Measurements from ENCODE around the gene TRIM7. TPM values are rescaled to one million over a fixed set of nuclear protein-coding genes. Genes with fewer than 3 reads are reported as not detected.

TRIM7 gene
- total RNA-seq, 4 donors from 2014 or later = 3.7 to 12.1 (median 10.6) TPM

DNA sequence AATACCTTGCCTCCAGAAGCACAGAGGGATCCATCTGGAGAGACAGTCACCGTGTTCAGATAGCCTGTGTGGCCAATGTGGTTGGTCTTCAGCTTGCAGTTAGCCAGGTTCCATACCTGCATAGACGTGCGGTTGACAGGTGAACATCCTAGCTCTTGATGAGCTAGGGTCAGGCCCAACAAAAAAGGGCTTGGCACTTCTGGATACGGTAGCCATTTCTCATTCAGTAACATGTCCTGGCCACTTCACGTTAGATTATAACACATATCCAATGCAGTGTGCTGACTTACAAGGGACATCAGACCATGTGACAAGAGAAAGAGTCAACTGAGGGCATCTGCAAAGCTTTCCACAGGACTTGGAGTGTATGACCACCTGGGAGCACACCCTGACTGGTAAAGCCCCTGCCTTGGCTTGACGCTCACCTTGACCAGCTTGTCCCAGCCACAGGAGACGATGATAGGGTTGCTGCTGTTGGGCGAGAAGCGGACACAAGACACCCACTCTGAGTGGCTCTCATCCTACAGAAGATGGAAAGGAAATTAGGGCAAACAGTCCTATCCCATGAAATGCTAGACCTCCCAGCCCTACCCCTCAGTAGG, 34.2 kb upstream of the TRIM7 start:
- TF ChIP-seq EP300 (IDR thresholded peaks at IDR 0.05) = no peak
- TF ChIP-seq, protein P1, sequence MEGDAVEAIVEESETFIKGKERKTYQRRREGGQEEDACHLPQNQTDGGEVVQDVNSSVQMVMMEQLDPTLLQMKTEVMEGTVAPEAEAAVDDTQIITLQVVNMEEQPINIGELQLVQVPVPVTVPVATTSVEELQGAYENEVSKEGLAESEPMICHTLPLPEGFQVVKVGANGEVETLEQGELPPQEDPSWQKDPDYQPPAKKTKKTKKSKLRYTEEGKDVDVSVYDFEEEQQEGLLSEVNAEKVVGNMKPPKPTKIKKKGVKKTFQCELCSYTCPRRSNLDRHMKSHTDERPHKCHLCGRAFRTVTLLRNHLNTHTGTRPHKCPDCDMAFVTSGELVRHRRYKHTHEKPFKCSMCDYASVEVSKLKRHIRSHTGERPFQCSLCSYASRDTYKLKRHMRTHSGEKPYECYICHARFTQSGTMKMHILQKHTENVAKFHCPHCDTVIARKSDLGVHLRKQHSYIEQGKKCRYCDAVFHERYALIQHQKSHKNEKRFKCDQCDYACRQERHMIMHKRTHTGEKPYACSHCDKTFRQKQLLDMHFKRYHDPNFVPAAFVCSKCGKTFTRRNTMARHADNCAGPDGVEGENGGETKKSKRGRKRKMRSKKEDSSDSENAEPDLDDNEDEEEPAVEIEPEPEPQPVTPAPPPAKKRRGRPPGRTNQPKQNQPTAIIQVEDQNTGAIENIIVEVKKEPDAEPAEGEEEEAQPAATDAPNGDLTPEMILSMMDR (IDR thresholded peaks at IDR 0.05) = no peak
- TF ChIP-seq POLR2A (IDR thresholded peaks at IDR 0.05) = no peak
- Histone ChIP-seq H3K9me3 (no peaks in the 10 kb centered on the region), H3K4me1 (peaks cover 0 to 37% (median 18%) of the 10 kb centered on the region in 4 donors), H3K27me3 (no peaks in the 10 kb centered on the region), H3K27ac (no peak overlapping the region), H3K36me3 (peaks cover 29 to 80% (median 36%) of the 10 kb centered on the region in 3 donors), H3K4me3 (no peak overlapping the region)
- 91 to 93% methylated on average over 9 of the region's 9 CpGs for WGBS, 2 donors
- no peak for DNase-seq (ENCODE audit: low spot score in 2 of 2)

DNA sequence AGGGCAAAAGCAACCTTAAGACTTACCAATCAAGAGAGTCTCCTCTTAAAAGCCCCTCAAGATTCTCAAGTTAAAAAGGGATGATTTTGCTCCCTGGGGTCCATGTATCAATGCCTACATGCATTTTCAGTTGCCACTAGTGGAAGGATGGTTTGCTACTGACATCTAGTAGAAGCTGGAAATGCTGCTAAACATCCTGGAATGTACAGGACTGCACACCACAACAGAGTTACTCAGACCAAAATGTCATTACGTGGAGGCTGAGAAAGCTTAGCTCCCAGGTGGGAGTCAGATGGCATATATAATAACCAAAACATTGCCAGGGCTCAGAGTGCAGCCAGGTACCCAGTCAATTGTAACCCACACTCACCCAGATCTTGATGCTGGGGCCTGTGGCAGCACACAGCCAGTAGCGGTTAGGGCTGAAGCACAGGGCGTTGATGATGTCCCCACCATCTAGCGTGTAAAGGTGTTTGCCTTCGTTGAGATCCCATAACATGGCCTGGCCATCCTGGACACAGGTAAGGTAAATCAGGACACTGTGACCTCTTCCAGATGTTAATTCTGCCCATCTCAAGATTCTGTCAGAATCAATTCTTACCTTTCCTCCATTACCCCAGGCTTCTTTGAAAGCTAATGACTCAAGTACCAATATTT, 32.9 kb upstream of the TRIM7 start:
- no peak overlapping the region for H3K27ac ChIP-seq
- H3K4me1 ChIP-seq = peaks cover 0 to 37% (median 18%) of the 10 kb centered on the region in 4 donors
- no peak for DNase-seq (ENCODE audit: low spot score in 2 of 2)
- H3K27me3 ChIP-seq = no peaks in the 10 kb centered on the region
- H3K36me3 ChIP-seq = peaks cover 29 to 93% (median 36%) of the 10 kb centered on the region in 3 donors
- H3K4me3 ChIP-seq = no peak overlapping the region
- TF ChIP-seq POLR2A (IDR thresholded peaks at IDR 0.05) = no peak
- TF ChIP-seq, protein P1 (IDR thresholded peaks at IDR 0.05) = no peak
- TF ChIP-seq EP300 (IDR thresholded peaks at IDR 0.05) = no peak
- no peaks in the 10 kb centered on the region for H3K9me3 ChIP-seq
- 89 to 92% methylated on average over 5 of the region's 5 CpGs for WGBS, 2 donors

DNA sequence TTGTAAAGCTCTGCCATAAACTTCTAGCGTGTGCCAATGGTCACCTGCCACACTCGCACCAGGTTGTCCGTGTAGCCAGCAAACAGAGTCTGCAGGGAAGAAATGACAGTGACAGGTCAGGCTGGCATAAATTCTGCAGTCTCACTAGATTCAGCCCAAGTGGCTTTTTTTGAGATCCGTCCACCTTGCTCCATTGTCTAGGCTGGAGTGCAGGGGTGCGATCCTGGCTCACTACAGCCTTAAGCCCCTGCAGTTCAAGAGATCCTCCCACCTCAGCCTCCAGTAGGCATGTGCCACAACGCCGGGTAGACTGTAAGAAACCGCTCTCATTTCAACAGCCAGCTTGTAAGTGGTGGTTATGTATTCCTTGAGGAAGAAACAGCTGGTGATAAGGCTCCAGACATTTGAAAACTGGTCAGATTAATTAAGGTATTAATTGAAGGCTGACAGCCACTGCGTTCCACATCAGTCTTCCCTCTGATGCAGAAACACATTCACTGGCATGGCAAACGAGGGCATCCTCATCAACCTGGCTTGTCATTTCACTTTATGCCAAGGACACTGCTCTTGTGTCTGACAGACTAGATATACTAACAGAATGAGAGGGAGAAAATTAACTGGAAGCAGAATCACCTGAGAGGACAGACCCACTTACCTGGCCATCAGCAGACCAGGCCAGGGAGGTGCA, 32.1 kb upstream of the TRIM7 start:
- no peak for TF ChIP-seq EP300 (IDR thresholded peaks at IDR 0.05)
- no peak for TF ChIP-seq POLR2A (IDR thresholded peaks at IDR 0.05)
- TF ChIP-seq, protein P1 (IDR thresholded peaks at IDR 0.05) = no peak
- Histone ChIP-seq H3K4me1 (peaks cover 0 to 29% (median 12%) of the 10 kb centered on the region in 4 donors), H3K27ac (no peak overlapping the region), H3K9me3 (no peaks in the 10 kb centered on the region), H3K4me3 (no peak overlapping the region), H3K36me3 (peaks cover 28 to 100% (median 36%) of the 10 kb centered on the region in 3 donors), H3K27me3 (no peaks in the 10 kb centered on the region)
- WGBS, 2 donors = 80 to 91% methylated on average over 10 of the region's 10 CpGs
- DNase-seq (ENCODE audit: low spot score in 2 of 2) = no peak

DNA sequence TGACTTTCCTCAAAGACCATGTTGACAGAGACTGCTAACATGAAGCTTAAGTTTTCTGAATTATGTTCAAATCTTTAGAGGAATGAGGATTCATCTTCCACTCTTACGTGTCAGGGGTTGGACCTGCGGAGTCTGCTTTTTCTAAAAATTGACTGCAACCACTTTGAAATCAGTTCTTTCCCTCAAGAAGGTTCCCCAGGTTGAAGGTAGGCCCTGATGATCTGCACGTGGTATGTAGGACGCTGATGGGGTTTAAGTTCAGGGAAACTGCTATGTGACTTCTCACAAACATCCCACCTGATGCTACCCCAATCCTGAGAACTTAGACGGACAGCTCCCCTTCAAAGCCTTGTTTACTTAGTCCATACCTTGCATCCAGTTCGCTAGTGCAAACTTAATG, 31.5 kb upstream of the TRIM7 start:
- H3K4me1 ChIP-seq = peaks cover 0 to 23% (median 6%) of the 10 kb centered on the region in 4 donors
- TF ChIP-seq EP300 (IDR thresholded peaks at IDR 0.05) (no peak), POLR2A (IDR thresholded peaks at IDR 0.05) (no peak)
- TF ChIP-seq, protein P1 (IDR thresholded peaks at IDR 0.05) = no peak
- no peak overlapping the region for H3K27ac ChIP-seq
- peaks cover 24 to 100% (median 36%) of the 10 kb centered on the region in 3 donors for H3K36me3 ChIP-seq
- no peaks in the 10 kb centered on the region for H3K9me3 ChIP-seq
- H3K27me3 ChIP-seq = no peaks in the 10 kb centered on the region
- DNase-seq (ENCODE audit: low spot score in 2 of 2) = no peak
- WGBS, 2 donors = 78 to 82% methylated on average over 6 of the region's 6 CpGs
- H3K4me3 ChIP-seq = no peak overlapping the region
